HEK293 (cell line): ENCODE data around the gene SMAD4.

Experiments
- CTCF ChIA-PET: fragments of 350-600 bp; formaldehyde crosslinking; extraction: SDS; loops from one replicate; lab custom pipeline; 2021; ENCODE audit warnings: antibody characterized with exemption; lab: Yijun Ruan, JAX
- POLR2A ChIA-PET: fragments of 300-600 bp; formaldehyde crosslinking; extraction: SDS; loops from one replicate; lab custom pipeline; 2020; ENCODE audit warnings: antibody characterized with exemption, inconsistent platforms; lab: Yijun Ruan, JAX
- H3K27ac ChIP-seq: fragments of 200-500 bp; sonication (Bioruptor generic); 2 replicates; pipeline ENCODE4 v1.5.1; 2014; ENCODE audit warnings: low read depth, low read length, control low read depth, inconsistent platforms; ENCODE audit errors: extremely low read depth
- H3K36me3 ChIP-seq, 2 experiments: fragments of 200-500 bp in 1 of 2; sonication (Bioruptor generic) in 1 of 2; 1 replicate in 1 of 2; 2 replicates in 1 of 2; pipeline ENCODE4 v1.5.1; 2014 to 2017; ENCODE audit warnings: inconsistent platforms in 2 of 2, low read length in 2 of 2; ENCODE audit not compliant: control insufficient read depth in 2 of 2, insufficient read depth in 1 of 2
- H3K4me1 ChIP-seq: fragments of 200-500 bp; sonication (Bioruptor generic); 2 replicates; pipeline ENCODE4 v1.5.1; 2014; ENCODE audit warnings: mild to moderate bottlenecking, low read length, inconsistent platforms; ENCODE audit not compliant: control insufficient read depth, insufficient read depth
- H3K4me3 ChIP-seq: 2 replicates; pipeline ENCODE4 v1.5.1; 2011; ENCODE audit warnings: low read depth, mild to moderate bottlenecking, control low read depth, low read length, moderate library complexity
- H3K9me3 ChIP-seq: fragments of 200-500 bp; sonication (Bioruptor generic); 2 replicates; pipeline ENCODE4 v1.5.1; 2014; ENCODE audit warnings: low read depth, low read length, inconsistent platforms; ENCODE audit not compliant: control insufficient read depth, insufficient read depth
- BCL6B ChIP-seq: fragments of 450-650 bp; formaldehyde crosslinking; IDR thresholded peaks from 2 replicates; pipeline ENCODE4 v1.5.1; 2017; ENCODE audit warnings: missing biosample characterization, missing genetic modification characterization
- GFI1B ChIP-seq: fragments of 450-650 bp; formaldehyde crosslinking; IDR thresholded peaks from 2 replicates; pipeline ENCODE4 v1.5.1; 2016; ENCODE audit warnings: missing biosample characterization, missing genetic modification characterization
- OSR2 ChIP-seq: fragments of 450-650 bp; formaldehyde crosslinking; IDR thresholded peaks from 2 replicates; pipeline ENCODE4 v1.5.1; 2016; ENCODE audit warnings: missing biosample characterization, missing genetic modification characterization
- PRDM1 ChIP-seq: fragments of 450-650 bp; formaldehyde crosslinking; IDR thresholded peaks from 2 replicates; pipeline ENCODE4; 2016; ENCODE audit warnings: missing biosample characterization, missing genetic modification characterization
- ZNF112 ChIP-seq: fragments of 450-650 bp; formaldehyde crosslinking; IDR thresholded peaks from 2 replicates; pipeline ENCODE4 v1.5.0; 2017; ENCODE audit warnings: missing biosample characterization, missing genetic modification characterization
- ZNF140 ChIP-seq: fragments of 450-650 bp; formaldehyde crosslinking; IDR thresholded peaks from 2 replicates; pipeline ENCODE4 v1.5.1; 2016; ENCODE audit warnings: missing biosample characterization, missing genetic modification characterization
- ZNF423 ChIP-seq: fragments of 450-650 bp; formaldehyde crosslinking; IDR thresholded peaks from 2 replicates; pipeline ENCODE4 v1.5.1; 2016; ENCODE audit warnings: missing biosample characterization, missing genetic modification characterization
- ZNF549 ChIP-seq: fragments of 450-650 bp; IDR thresholded peaks from 2 replicates; pipeline ENCODE4 v1.5.1; 2018; ENCODE audit warnings: missing biosample characterization, missing genetic modification characterization, mild to moderate bottlenecking, inconsistent platforms, moderate library complexity
- ZNF624 ChIP-seq: fragments of 450-650 bp; formaldehyde crosslinking; IDR thresholded peaks from 2 replicates; pipeline ENCODE4 v1.5.1; 2017; ENCODE audit warnings: missing biosample characterization, missing genetic modification characterization
- ZNF654 ChIP-seq: fragments of 450-650 bp; formaldehyde crosslinking; IDR thresholded peaks from 2 replicates; pipeline ENCODE4 v1.5.1; 2016; ENCODE audit warnings: low read depth, missing biosample characterization, missing genetic modification characterization
- ZNF658 ChIP-seq: fragments of 450-650 bp; formaldehyde crosslinking; IDR thresholded peaks from 2 replicates; pipeline ENCODE4; 2016; ENCODE audit warnings: missing biosample characterization, missing genetic modification characterization
- ZNF664 ChIP-seq: fragments of 450-650 bp; formaldehyde crosslinking; IDR thresholded peaks from 2 replicates; pipeline ENCODE4 v1.5.1; 2016; ENCODE audit warnings: missing biosample characterization, missing genetic modification characterization
- ZNF707 ChIP-seq: fragments of 450-650 bp; formaldehyde crosslinking; IDR thresholded peaks from 2 replicates; pipeline ENCODE4 v1.5.1; 2016; ENCODE audit warnings: missing biosample characterization, missing genetic modification characterization
- TF ChIP-seq, protein P1 (sequence below): fragments of 450-650 bp; formaldehyde crosslinking; IDR thresholded peaks from 2 replicates; pipeline ENCODE4 v1.5.1; 2016; ENCODE audit warnings: missing biosample characterization, missing genetic modification characterization
- TF ChIP-seq, protein P2 (sequence below): fragments of 450-650 bp; formaldehyde crosslinking; IDR thresholded peaks from 2 replicates; pipeline ENCODE4 v1.5.1; 2016; ENCODE audit warnings: missing biosample characterization, missing genetic modification characterization
- TF ChIP-seq, protein P3 (sequence below): fragments of 450-650 bp; formaldehyde crosslinking; IDR thresholded peaks from 2 replicates; pipeline ENCODE4 v1.5.1; 2017; ENCODE audit warnings: missing biosample characterization, missing genetic modification characterization

SMAD4 gene

GRCh38 chr18:51100385-51101120, 70.5 kb downstream of the SMAD4 start:
- H3K4me1 ChIP-seq: no peaks in the 10 kb centered on the region
- H3K9me3 ChIP-seq: no peaks in the 10 kb centered on the region
- TF ChIP-seq ZNF707 (tag by site-specific recombination) (no peak), BCL6B (no peak), ZNF140 (no peak), GFI1B (tag by site-specific recombination) (no peak), ZNF654 (tag by site-specific recombination) (no peak), PRDM1 (tag by site-specific recombination) (no peak), ZNF549 (tag by site-specific recombination) (no peak), ZNF664 (tag by site-specific recombination) (no peak), ZNF423 (tag by site-specific recombination) (no peak), ZNF658 (tag by site-specific recombination) (no peak), ZNF112 (tag by site-specific recombination) (no peak), ZNF624 (tag by site-specific recombination) (no peak)
- H3K27ac ChIP-seq: no peak overlapping the region
- CTCF ChIA-PET: interaction anchor here (0.7 kb wide), 1 partner anchor 666 kb away, joined by 3 read pairs; no protein-coding TSS in a partner anchor
- no peaks in the 10 kb centered on the region for H3K36me3 ChIP-seq
- POLR2A ChIA-PET: no interaction called here
- no peak overlapping the region for H3K4me3 ChIP-seq

DNA sequence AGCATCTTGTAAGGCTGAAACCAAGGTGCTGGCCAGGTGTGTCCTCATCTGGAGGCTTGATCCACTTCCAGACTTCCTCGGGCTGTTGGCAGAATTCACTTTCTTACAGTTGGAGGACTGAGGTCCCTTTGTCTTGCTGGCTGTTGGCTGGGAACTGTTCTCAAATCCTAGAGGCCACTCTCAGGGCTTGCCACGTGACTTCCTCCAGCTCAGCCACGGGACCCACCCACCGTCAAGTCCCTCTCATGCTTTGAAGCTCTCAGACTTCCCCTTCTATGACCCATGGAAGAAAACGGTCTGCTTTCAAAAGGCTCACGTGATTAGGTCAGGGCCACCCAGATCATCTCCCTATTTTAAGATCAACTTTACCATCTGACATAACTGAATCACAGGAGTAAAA, 77.1 kb downstream of the SMAD4 start:
- H3K27ac ChIP-seq: no peak overlapping the region
- no peaks in the 10 kb centered on the region for H3K9me3 ChIP-seq
- POLR2A ChIA-PET: no interaction called here
- H3K4me1 ChIP-seq: no peaks in the 10 kb centered on the region
- no peaks in the 10 kb centered on the region for H3K36me3 ChIP-seq
- no peak overlapping the region for H3K4me3 ChIP-seq
- CTCF ChIA-PET: interaction anchor here (0.9 to 1.4 kb wide), 2 partner anchors 170 to 287 kb away, joined by 3 to 14 read pairs; partner anchors contain the start of gene MRO
- TF ChIP-seq, protein P1, sequence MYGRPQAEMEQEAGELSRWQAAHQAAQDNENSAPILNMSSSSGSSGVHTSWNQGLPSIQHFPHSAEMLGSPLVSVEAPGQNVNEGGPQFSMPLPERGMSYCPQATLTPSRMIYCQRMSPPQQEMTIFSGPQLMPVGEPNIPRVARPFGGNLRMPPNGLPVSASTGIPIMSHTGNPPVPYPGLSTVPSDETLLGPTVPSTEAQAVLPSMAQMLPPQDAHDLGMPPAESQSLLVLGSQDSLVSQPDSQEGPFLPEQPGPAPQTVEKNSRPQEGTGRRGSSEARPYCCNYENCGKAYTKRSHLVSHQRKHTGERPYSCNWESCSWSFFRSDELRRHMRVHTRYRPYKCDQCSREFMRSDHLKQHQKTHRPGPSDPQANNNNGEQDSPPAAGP (tag by site-specific recombination): no peak

DNA sequence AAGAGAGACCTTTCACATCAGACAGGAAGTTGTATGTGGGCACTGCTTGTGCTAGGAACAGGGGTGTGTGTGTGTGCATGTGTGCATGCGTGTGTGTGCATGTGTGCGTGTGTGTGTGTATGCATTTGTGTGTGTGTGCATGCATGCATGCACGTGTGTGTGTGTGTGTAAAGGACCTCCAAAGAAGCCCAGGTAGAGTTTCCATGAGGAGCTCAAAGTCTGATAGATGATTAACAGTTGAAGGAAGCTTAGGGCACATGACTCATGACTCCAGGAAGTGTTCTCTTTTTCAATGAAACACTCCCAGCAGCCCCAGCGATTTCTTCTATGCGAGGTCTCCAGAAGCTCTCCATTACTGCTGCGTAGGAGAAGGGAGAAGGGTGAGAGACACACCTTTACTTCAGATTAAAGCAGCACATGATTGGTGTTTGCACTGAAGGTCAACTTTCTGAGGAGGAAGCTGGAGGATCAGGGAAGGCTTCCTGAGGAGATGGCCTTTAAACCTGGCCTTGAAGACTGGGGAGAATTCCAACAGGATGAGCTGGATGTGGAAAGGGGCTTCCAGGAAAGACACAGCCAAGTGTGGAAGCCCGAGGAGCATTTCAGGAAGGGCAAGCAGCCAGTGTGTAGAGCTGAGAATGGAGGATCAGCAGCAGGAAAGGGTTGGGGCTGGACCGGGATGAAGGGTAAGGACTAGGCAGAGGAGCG, 77.7 kb downstream of the SMAD4 start:
- Histone ChIP-seq H3K4me3 (no peak overlapping the region), H3K27ac (no peak overlapping the region), H3K36me3 (no peaks in the 10 kb centered on the region), H3K9me3 (no peaks in the 10 kb centered on the region), H3K4me1 (no peaks in the 10 kb centered on the region)
- POLR2A ChIA-PET: no interaction called here
- CTCF ChIA-PET: interaction anchor here (0.6 to 1.5 kb wide), 4 partner anchors 67 to 788 kb away, joined by 3 to 14 read pairs (median 4); partner anchors contain the start of gene MRO
- TF ChIP-seq, protein P2, sequence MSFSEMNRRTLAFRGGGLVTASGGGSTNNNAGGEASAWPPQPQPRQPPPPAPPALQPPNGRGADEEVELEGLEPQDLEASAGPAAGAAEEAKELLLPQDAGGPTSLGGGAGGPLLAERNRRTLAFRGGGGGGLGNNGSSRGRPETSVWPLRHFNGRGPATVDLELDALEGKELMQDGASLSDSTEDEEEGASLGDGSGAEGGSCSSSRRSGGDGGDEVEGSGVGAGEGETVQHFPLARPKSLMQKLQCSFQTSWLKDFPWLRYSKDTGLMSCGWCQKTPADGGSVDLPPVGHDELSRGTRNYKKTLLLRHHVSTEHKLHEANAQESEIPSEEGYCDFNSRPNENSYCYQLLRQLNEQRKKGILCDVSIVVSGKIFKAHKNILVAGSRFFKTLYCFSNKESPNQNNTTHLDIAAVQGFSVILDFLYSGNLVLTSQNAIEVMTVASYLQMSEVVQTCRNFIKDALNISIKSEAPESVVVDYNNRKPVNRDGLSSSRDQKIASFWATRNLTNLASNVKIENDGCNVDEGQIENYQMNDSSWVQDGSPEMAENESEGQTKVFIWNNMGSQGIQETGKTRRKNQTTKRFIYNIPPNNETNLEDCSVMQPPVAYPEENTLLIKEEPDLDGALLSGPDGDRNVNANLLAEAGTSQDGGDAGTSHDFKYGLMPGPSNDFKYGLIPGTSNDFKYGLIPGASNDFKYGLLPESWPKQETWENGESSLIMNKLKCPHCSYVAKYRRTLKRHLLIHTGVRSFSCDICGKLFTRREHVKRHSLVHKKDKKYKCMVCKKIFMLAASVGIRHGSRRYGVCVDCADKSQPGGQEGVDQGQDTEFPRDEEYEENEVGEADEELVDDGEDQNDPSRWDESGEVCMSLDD (tag by site-specific recombination): no peak
- no peak for TF ChIP-seq OSR2
- TF ChIP-seq, protein P3, sequence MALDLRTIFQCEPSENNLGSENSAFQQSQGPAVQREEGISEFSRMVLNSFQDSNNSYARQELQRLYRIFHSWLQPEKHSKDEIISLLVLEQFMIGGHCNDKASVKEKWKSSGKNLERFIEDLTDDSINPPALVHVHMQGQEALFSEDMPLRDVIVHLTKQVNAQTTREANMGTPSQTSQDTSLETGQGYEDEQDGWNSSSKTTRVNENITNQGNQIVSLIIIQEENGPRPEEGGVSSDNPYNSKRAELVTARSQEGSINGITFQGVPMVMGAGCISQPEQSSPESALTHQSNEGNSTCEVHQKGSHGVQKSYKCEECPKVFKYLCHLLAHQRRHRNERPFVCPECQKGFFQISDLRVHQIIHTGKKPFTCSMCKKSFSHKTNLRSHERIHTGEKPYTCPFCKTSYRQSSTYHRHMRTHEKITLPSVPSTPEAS (tag by site-specific recombination): peak; percentile 89
- TF ChIP-seq, all 188 proteins: peak for 1
